HTR-8/SVneo (cell line): ENCODE results near the gene ZNF546.
"Not testable (repeated sequence)": the region's sequence is repeated elsewhere in the genome, so short reads cannot be mapped to it uniquely, and the experiment has no call there.

Experiments used
- DNase-seq: peaks from one replicate; pipeline ENCODE4 v3.0.0; 2011; ENCODE audit warnings: low spot score, mixed read lengths; ENCODE audit not compliant: insufficient read length
- FAIRE-seq: peaks from 2 replicates; lab custom pipeline; 2011; peaks lifted over from hg19 to GRCh38; lab: Jason Lieb, UNC

Gene ZNF546

DNA sequence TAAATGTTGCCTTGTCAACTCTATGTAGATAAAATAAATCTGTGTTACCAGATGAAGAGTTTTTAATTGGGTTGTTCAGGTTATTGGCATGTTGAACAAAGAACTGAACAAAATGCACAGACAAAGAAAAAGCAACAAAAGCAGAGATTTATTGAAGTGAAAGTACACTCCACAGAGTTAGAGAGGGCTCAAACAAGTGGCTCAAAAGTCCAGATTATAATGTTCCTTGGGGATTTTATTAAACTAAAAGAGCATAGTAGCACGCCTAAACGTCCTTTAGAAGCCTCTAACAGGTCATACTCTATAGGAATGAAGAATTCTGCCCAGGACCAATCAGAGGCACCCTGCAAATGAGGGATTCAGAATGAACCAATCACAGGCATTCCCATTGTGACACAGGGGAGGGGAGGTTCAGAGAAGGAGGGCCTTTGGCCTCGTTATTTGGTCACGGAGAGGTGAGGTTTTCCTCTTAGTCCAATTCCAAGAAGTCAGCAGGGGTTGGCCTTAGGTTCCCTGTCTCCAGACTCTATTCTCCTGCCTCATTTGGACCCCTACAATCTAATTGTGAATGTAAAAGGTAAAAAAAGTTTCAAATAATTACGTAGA is 13.1 kb upstream of the ZNF546 start:
- no peak for FAIRE-seq
- DNase-seq: no peak

DNA sequence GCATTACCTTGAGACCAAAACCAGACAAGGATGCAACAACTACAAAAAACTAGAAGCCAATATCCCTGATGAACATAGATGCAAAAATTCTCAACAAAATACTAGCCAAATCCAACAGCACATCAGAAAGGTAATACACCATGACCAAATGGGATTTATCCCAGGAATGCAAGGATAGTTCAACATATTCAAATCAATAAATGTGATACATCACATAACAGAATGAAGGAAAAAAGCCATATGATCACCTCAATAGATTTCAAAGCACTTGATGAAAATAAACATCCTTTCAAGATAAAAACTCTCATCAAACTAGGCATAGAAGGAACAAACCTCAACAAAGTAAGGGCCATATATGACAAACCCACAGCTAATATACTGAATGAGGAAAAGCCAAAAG is 10.2 kb upstream of the ZNF546 start:
- FAIRE-seq: no peak
- no peak for DNase-seq

DNA sequence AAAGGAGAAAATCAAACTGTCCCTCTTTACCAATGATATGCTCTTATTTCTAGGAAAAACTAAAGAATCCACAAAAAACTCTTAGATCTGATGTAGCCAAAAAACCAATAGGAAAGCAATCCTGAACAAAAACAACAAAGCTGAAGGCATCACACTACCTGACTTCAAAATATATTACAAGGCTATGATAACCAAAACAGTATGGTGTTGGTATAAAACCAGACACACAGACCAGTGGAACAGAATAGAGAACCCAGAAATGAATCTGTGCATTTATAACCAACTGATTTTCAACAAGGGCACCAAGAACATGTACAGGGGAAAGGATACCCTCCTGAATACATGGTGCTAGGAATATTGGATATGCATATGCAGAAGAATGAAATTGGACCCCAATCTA is 9.7 kb upstream of the ZNF546 start:
- FAIRE-seq (no peak), DNase-seq (no peak)

DNA sequence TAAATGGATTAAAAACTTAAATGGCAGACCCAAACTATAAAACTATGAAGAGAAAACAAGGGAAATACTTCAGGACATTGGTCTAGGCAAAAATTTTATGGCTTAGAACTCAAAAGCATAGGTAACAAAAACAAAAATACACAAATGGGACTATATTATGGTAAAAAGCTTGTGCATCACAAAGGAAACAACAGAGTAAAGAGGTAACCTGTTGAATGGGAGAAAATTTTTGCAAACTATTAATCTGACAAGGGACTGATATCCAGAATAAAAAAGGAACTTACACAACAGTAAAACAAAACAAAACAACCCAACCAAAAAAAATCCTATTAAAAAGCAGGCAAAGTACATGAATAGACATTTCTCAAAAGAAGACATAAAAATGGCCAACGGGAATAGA is 9.3 kb upstream of the ZNF546 start:
- DNase-seq (no peak), FAIRE-seq (no peak)

DNA sequence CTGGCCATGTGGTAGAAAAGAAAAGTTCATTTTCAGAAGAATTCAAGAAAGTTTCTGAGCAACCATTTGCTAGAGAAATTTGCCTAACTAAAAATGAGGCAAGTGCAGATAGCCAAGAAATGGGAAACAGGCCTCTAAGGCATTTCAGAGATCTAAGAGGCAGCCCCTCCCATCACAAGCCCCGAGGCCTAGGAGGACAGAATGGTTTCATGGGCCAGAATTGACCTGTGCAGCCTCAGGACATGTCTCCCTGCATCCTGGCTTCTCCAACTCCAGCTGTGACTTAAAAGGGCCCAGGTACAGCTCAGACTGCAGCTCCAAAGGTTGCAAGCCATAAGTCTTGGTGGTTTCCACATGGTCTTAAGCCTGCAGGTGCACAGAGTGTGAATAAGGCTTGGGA is 3.3 kb upstream of the ZNF546 start:
- DNase-seq (no peak), FAIRE-seq (no peak)

DNA sequence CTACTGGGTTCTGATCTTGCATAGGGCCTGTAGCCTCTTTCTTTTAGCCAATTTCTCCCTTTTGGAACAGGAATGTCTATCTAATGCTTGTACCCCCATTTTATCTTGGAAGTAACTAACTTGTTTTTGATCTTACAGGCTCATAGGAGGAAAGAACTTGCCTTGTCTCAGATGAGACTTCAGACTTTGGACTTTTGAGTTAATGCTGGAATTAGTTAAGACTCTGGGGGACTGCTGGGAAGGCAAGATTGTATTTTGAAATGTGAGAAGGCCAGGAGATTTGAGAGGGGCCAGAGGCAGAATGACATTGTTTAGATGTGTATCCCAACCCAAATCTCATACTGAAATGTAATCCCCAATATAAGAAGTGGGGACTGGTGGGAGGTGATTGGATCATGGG is 2.5 kb upstream of the ZNF546 start:
- FAIRE-seq (no peak), DNase-seq (no peak)

DNA sequence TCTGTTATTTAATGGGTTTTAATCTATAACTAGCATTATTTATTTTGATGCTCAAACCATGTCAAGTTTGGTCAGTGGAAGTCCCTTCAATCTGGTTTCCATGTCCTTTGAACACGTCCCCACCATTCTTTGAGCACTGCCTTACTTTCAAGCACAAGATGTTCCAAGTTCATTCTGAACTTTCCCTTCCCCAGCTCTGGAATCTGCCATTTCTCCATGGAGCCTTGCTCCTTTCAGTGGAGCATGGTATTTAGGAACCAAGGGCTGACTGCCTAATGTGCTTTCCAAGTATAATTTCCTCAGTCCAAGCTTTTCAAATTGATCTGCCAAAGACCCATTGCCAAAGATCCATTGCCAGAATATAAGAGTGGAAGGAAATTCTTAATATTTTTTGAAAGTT is 1.1 kb upstream of the ZNF546 start:
- FAIRE-seq (no peak), DNase-seq (no peak)

DNA sequence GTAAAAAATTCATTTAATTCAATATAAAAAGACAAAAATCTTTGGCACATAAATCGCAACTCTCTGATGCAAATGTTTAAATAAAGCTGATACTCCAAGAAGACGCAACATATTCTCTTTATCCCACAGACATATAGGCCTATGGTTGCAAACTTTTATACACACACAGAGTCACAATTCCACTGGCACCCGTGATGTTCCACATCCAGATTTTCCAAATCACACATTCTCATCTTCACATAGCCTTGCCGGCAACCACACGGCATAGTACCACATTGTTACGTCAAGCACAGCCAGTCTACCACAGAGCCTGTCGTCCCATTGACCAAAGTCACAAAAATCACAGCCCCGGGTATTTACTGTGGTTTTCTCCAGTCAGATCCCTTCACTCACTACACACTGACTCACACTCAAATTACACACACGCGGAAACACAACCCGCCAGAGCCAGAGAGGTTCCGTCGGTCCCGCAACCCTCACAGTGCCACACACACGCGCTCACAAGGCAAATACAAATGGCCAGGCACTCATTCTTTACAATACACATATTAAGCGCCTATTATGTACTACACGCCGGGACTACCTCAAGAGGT is 546 bp upstream of the ZNF546 start:
- DNase-seq (peak; percentile 51), FAIRE-seq (no peak)

DNA sequence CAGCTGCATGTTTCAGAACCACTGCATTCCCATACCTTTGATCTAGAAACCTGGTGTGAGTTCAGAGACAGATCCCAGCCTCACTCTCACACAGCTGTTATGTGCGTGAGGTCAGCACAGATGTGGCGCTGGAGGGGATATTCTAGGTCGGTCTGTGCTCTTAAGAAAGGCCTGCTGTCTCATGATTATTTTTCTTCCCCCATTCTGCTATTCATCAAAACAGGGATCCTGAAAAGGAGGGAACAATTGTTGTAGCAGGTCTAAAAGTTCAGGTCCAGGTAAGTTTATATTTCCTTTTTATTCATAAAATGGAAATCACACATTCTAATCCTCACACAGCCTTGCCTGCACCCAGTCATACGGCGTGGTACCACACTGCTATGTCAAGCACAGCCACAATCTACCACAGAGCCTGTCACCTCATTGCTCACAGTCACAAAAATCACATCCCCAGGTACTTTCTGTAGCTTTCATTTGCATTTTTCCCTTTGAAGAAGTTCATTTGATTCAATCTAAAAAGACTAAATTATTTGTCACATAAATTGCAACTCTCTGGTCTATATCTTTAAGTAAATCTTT is 867 bp downstream of the ZNF546 start:
- DNase-seq (no peak), FAIRE-seq (no peak)

DNA sequence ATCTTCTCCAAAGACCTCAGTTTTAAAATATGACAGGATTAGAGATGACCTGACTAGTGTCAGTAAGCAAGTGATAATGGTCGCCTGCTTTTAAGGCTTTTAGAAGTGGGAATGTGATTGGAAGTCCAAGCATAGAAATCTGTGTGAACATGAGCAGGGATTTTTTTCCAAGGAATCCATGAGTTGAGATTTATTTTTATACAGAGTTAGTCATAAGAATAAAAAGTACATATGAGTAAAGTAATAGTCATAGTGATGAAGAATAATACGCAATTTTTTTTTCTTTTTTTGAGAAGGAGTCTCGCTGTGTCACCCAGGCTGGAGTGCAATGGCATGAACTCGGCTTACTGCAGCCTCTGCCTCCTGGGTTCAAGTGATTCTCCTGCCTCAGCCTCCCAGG is 1.6 kb downstream of the ZNF546 start:
- DNase-seq (no peak), FAIRE-seq (no peak)

DNA sequence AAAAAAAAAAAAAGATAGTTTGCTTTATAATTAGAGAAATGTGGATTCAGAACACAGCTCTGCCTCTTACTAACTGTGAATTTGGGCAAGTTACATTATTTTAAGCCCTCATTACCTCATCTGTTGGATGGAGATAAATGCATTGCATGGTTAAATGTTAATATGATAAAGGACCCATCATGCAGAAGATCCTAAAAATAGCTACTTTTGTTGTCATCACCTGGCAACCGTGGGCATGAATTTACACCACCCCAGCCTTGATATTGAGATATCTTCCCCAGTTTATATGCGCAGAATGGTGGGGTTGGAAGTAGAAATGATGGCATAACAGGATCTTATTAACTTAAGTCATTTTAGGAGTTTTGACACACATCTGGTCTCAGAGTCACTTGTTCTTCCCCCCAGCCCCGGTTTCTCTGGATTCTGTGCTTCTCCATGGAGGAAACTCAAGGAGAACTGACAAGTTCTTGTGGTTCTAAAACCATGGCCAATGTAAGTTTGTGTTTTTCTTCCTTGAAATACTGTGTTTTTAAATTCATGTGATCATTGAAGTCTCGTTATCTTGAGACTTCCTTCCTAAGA is 8.9 kb downstream of the ZNF546 start:
- no peak for DNase-seq
- FAIRE-seq: no peak

DNA sequence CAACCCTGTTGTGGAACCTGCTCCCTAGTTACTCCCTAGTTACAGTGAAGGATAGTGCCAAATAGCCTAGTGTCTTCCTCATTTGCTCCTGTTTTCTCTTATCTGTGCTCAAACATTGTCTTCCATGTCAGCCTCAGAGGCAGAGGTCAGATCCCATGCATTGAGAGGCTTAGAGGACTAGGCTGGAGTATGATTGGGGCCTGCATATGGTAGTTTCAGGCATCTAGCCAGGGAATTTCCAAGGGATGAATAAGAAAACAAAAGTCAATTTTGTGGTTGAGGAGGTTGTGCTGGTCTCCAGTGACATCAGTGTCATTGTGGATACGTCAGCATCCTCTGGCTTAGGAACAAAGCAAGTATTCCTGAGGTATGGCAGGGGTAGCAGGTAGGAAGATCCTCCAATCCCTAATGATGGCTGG is 9.4 kb downstream of the ZNF546 start:
- DNase-seq (peak; percentile 8), FAIRE-seq (no peak)

DNA sequence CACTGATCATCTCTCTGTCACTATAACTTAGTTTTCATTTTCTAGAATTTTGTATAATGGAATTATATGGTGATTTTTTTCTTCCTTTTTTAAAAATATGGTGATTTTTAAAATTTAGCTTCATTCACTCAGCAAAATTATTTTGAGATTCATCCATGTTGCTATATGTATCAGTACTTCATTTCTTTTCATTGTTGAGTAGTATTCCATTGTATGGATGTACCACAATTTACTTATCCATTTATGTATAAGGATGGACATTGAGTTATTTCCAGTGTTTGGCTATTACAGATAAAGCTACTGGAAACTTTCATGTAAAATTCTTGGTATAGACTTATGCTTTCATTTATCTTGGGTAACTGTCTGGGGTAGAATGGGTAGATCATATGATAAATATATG is 12.8 kb downstream of the ZNF546 start:
- FAIRE-seq (no peak), DNase-seq (no peak)

DNA sequence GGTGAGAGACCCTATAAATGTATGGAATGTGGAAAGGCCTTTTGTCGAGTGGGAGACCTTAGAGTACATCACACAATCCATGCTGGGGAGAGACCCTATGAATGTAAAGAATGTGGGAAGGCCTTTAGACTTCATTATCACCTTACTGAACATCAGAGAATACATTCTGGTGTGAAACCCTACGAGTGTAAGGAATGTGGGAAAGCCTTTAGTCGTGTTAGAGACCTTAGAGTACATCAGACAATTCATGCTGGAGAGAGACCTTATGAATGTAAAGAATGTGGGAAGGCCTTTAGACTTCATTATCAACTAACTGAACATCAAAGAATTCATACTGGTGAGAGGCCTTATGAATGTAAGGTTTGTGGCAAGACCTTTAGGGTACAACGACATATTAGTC is 17.1 kb downstream of the ZNF546 start:
- FAIRE-seq: no peak
- no peak for DNase-seq

DNA sequence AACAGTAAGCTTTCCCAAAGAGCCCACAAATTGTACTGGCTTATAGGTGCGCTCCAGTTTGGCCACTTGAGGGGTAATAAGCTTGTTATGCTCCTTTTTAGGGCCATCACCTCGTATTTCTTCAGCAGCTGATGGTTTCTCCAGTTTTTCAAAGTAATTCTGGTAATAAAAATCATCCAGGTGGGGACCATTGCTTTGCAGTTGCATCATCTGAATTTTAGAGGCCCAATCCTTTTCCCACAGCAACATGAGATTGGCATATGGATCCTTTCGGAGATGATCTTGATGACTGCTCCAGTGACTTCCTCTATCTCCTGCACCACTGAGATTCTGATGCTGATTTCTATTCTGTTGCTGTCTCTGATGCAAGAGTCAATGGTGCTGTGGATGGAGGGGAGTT is 27.1 kb downstream of the ZNF546 start:
- DNase-seq (no peak), FAIRE-seq (no peak)

DNA sequence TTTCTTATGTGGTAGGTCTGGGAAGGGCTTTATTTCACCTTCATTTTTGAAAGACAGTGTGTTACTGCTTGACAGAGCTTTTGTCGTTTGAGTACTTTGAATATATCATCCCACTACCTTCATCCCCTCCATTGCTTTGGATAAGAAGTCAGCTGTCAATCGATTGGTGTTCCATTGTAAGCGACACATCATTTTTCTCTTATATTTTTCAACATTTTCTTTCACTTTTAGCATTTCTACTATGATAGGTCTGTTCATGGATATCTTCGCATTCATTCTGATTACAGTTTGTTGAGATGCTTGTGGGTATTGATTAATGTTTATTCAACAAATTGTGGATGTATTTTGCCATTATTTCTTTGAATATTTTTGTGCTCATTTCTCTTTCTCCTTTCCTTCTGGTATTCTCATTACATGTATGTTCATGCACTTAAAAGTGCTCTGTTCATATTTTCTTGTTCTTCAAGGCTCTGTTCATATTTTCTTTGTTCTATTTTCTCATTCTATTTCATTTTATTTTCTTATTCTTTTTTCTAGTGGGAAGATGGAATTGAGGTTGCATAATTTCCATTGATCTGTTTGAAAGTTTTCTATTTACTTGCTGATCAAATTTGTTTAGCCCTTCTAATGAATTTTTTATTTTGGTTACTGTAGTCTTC is 29.2 kb downstream of the ZNF546 start:
- DNase-seq (no peak), FAIRE-seq (no peak)

DNA sequence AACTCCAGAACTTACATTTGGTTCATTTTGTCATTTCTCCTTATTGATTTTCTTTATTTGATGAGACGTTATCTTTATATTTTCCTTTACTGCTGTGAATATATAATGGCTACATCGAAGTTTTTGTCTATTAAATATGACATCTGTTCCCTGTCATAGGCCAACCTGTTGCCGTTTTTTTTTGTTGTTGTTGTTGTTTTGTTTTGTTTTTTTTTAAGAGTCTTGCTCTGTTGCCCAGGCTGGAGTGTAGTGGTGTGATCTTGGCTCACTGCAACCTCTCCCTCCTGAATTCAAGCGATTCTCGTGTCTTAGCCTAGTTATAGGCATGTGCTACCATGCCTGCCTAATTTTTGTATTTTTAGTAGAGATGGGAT is 29.7 kb downstream of the ZNF546 start:
- FAIRE-seq (no peak), DNase-seq (no peak)

DNA sequence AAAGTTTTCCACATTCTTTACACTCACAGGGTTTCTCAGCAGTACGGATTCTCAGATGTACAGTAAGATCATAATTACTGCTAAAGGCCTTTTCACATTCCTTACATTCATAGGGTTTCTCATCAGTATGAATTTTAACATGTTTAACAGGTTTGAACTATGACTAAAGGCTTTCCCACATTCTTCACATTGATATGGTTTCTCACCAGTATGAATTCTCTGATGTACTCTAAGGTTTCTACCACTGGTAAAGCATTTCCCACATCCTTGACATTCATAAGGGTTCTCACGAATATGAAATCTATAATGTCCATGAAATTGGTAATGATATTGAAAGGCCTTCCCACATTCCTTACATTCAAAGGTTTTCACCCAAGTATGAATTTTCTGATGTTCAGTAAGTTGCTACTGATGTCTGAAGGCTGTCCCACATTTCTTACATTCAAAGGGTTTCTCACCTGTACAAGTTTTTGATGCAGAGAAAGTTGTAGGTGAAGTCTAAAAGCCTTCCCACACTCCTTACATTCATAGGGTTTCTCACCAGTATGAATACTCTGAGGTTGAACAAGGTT is 37.2 kb downstream of the ZNF546 start:
- DNase-seq (no peak), FAIRE-seq (no peak)

DNA sequence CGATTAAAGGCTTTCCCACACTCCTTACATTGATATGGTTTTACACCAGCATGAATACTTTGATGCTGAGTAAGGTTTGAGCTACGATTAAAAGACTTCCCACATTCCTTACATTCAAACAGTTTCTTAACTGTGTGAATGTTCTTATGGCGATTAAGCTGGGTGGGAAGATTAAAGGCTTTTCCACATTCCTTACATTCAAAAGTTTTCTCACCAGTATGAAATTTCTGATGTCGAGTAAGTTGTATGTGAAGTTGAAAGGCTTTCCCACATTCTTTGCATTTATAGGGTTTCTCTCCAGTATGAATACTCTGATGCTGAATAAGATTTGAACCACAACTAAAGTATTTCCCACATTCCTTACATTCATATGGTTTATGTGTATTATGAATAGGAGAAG is 39.1 kb downstream of the ZNF546 start:
- FAIRE-seq: no peak
- no peak for DNase-seq

DNA sequence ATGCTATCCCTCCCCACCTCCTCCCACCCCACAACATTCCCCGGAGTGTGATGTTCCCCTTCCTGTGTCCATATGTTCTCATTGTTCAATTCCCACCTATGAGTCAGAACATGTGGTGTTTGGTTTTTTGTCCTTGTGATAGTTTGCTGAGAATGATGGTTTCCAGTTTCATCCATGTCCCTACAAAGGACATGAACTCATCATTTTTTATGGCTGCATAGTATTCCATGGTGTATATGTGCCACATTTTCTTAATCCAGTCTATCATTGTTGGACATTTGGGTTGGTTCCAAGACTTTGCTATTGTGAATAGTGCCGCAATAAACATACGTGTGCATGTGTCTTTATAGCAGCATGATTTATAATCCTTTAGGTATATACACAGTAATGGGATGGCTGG is 41.2 kb downstream of the ZNF546 start:
- not testable (repeated sequence) for DNase-seq, FAIRE-seq

DNA sequence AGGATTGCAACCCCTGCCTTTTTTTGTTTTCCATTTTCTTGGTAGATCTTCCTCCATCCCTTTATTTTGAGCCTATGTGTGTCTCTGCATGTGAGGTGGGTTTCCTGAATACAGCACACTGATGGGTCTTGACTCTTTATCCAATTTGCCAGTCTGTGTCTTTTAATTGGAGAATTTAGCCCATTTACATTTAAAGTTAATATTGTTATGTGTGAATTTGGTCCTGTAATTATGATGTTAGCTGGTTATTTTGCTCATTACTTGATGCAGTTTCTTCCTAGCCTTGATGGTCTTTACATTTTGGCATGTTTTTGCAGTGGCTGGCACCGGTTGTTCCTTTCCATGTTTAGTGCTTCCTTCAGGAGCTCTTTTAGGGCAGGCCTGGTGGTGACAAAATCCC is 44.9 kb downstream of the ZNF546 start:
- DNase-seq, FAIRE-seq: not testable (repeated sequence)
